ENCODE data around the gene STK40. TPM values are rescaled to one million over a fixed set of nuclear protein-coding genes. Genes with fewer than 3 reads are reported as not detected.

The STK40 gene
- total RNA-seq, 1 experiment from 2014 or later, result 10.0 TPM

Other genes starting within 250 kb of the STK40 start
- 158 and 194 TPM in 2 replicates for gene TRAPPC3, start 236.4 kb downstream of the STK40 start, total RNA-seq (2014; rRNA removed; shearing (Covaris generic); ENCODE audit: low replicate concordance)
- gene MAP7D1, start 229.8 kb downstream of the STK40 start, total RNA-seq (2014; rRNA removed; shearing (Covaris generic); ENCODE audit: low replicate concordance), result 104 and 154 TPM in 2 replicates
- gene THRAP3, start 161.5 kb downstream of the STK40 start, total RNA-seq (2014; rRNA removed; shearing (Covaris generic); ENCODE audit: low replicate concordance), result 77.6 and 84.6 TPM in 2 replicates
- 0.03 TPM in 1 of 2 replicates, not detected in the other for gene SH3D21, start 79.6 kb downstream of the STK40 start, total RNA-seq (2014; rRNA removed; shearing (Covaris generic); ENCODE audit: low replicate concordance)
- gene EVA1B, start 62.3 kb downstream of the STK40 start, total RNA-seq (2014; rRNA removed; shearing (Covaris generic); ENCODE audit: low replicate concordance), result 1.9 and 7.0 TPM in 2 replicates
- 32.0 and 53.7 TPM in 2 replicates for gene LSM10, start 12.0 kb upstream of the STK40 start, total RNA-seq (2014; rRNA removed; shearing (Covaris generic); ENCODE audit: low replicate concordance)
- 5.7 and 10.5 TPM in 2 replicates for gene OSCP1, start 64.5 kb upstream of the STK40 start, total RNA-seq (2014; rRNA removed; shearing (Covaris generic); ENCODE audit: low replicate concordance)
- gene MRPS15, start 78.5 kb upstream of the STK40 start, total RNA-seq (2014; rRNA removed; shearing (Covaris generic); ENCODE audit: low replicate concordance), result 104 and 113 TPM in 2 replicates
- gene CSF3R, start 97.0 kb upstream of the STK40 start, total RNA-seq (2014; rRNA removed; shearing (Covaris generic); ENCODE audit: low replicate concordance), result not detected in 2 replicates

All from MG63 (cell line).